HepG2 (cell line): ENCODE results near the gene PGC. TPM values are rescaled to one million over a fixed set of nuclear protein-coding genes. Genes with fewer than 3 reads are reported as not detected.
A peak's percentile ranks its signal among the peaks of the same experiment; 100 is the strongest.

Experiments used
- BCL6 ChIP-seq: IDR thresholded peaks from 2 replicates; pipeline ENCODE4 v1.6.1; 2016; ENCODE audit warnings: missing genetic modification reagents, missing compliant biosample characterization
- HOXA9 ChIP-seq: sonication (generic); formaldehyde crosslinking; IDR thresholded peaks from 2 replicates; pipeline ENCODE4 v1.8.1; 2022; ENCODE audit warnings: missing genetic modification reagents, mild to moderate bottlenecking, moderate library complexity, borderline replicate concordance
- IKZF4 ChIP-seq: sonication (generic); formaldehyde crosslinking; IDR thresholded peaks from 2 replicates; pipeline ENCODE4 v1.5.1; 2020; ENCODE audit warnings: borderline replicate concordance, mild to moderate bottlenecking, low read depth, missing genetic modification reagents; ENCODE audit errors: not compliant biosample characterization
- ISX ChIP-seq: sonication (generic); formaldehyde crosslinking; conservative IDR thresholded peaks from 2 replicates; pipeline ENCODE4 v1.5.0; 2020; ENCODE audit warnings: missing genetic modification reagents
- JUNB ChIP-seq: sonication (generic); formaldehyde crosslinking; IDR thresholded peaks from 2 replicates; pipeline ENCODE4 v1.8.0; 2022; ENCODE audit warnings: missing genetic modification reagents, mild to moderate bottlenecking, borderline replicate concordance
- KAT7 ChIP-seq: IDR thresholded peaks from 2 replicates; pipeline ENCODE4 v1.6.1; 2018; ENCODE audit warnings: borderline replicate concordance, missing compliant biosample characterization
- NR3C1 ChIP-seq: sonication (generic); formaldehyde crosslinking; IDR thresholded peaks from 2 replicates; pipeline ENCODE4 v1.4.0; 2020; ENCODE audit warnings: missing genetic modification reagents
- PHF5A ChIP-seq: IDR thresholded peaks from one replicate; pipeline ENCODE4 v1.6.1; 2018; ENCODE audit warnings: low read depth, missing genetic modification reagents; ENCODE audit not compliant: unreplicated experiment
- PPARG ChIP-seq: conservative IDR thresholded peaks from 2 replicates; pipeline ENCODE4 v1.6.1; 2016; ENCODE audit warnings: missing biosample characterization, missing genetic modification reagents
- RBM39 ChIP-seq: fragments of 200-400 bp; formaldehyde crosslinking; IDR thresholded peaks from one replicate; pipeline ENCODE4 v1.6.1; 2018; ENCODE audit warnings: antibody characterized with exemption, mild to moderate bottlenecking, low read depth, low read length; ENCODE audit not compliant: poor library complexity, severe bottlenecking
- ZFYVE20 ChIP-seq: sonication (generic); formaldehyde crosslinking; IDR thresholded peaks from 2 replicates; pipeline ENCODE4 v1.8.0; 2023; ENCODE audit warnings: low read depth, mild to moderate bottlenecking, moderate library complexity, missing genetic modification reagents, borderline replicate concordance
- ZNF430 ChIP-seq: sonication (generic); formaldehyde crosslinking; IDR thresholded peaks from 2 replicates; pipeline ENCODE4 v1.9.0; 2021; ENCODE audit warnings: mild to moderate bottlenecking, missing genetic modification reagents
- ZNF563 ChIP-seq: sonication (generic); formaldehyde crosslinking; IDR thresholded peaks from 2 replicates; pipeline ENCODE4 v1.8.0; 2022; ENCODE audit warnings: mild to moderate bottlenecking, moderate library complexity, missing genetic modification reagents
- ZNF646 ChIP-seq: sonication (generic); formaldehyde crosslinking; IDR thresholded peaks from 2 replicates; pipeline ENCODE4 v1.9.0; 2021; ENCODE audit warnings: mild to moderate bottlenecking, missing genetic modification reagents
- polyA plus RNA-seq, 8 experiments: library from polyadenylated mRNA; depleted of rRNA in 3 of 8; stranded (reverse) in 7 of 8; unstranded in 1 of 8; fragments of >200 nt; fragmentation: Illumina TruSeq in 4 of 8; extraction: Trizol in 4 of 8; gene quantifications; 2 replicates each; pipeline versions ENCODE4 v1.2.1 to v1.2.3, GENCODE V29; 2011 to 2016; ENCODE audit warnings: low read depth in 4 of 8, missing spikeins in 1 of 8, mixed read lengths in 1 of 8; ENCODE audit not compliant: insufficient read depth in 1 of 8
- total RNA-seq, 5 experiments: library from RNA; depleted of rRNA; stranded (reverse); fragments of >200 nt; fragmentation: Illumina TruSeq; extraction: Trizol; gene quantifications; 2 replicates each; pipeline ENCODE4 v1.2.3, GENCODE V29; 2016; ENCODE audit warnings: low read depth in 1 of 5
- TF ChIP-seq, protein P1 (sequence below): sonication (generic); formaldehyde crosslinking; IDR thresholded peaks from 2 replicates; pipeline ENCODE4 v1.8.0; 2022; ENCODE audit warnings: missing genetic modification reagents, mild to moderate bottlenecking, moderate library complexity, borderline replicate concordance
- TF ChIP-seq, protein P2 (sequence below): sonication (generic); formaldehyde crosslinking; IDR thresholded peaks from 2 replicates; pipeline ENCODE4 v1.5.0; 2020; ENCODE audit warnings: mild to moderate bottlenecking, missing genetic modification reagents, borderline replicate concordance
- TF ChIP-seq, protein P3 (sequence below): sonication (generic); formaldehyde crosslinking; IDR thresholded peaks from 2 replicates; pipeline ENCODE4 v1.8.1; 2023; ENCODE audit warnings: mild to moderate bottlenecking, missing genetic modification reagents, borderline replicate concordance

PGC gene
- total and polyA plus RNA-seq, 2 of the 13 experiments (the other 11 are each of a cell fraction or from before 2014, with no cell fraction given), result 426 to 502 TPM

GRCh38 chr6:41734666-41735426 is 12.4 kb downstream of the PGC start (continued):
- peak; percentile 73; the same call in 1 of the 2 replicates for TF ChIP-seq ZNF563 (CRISPR knock-in tag)
- TF ChIP-seq, protein P1, sequence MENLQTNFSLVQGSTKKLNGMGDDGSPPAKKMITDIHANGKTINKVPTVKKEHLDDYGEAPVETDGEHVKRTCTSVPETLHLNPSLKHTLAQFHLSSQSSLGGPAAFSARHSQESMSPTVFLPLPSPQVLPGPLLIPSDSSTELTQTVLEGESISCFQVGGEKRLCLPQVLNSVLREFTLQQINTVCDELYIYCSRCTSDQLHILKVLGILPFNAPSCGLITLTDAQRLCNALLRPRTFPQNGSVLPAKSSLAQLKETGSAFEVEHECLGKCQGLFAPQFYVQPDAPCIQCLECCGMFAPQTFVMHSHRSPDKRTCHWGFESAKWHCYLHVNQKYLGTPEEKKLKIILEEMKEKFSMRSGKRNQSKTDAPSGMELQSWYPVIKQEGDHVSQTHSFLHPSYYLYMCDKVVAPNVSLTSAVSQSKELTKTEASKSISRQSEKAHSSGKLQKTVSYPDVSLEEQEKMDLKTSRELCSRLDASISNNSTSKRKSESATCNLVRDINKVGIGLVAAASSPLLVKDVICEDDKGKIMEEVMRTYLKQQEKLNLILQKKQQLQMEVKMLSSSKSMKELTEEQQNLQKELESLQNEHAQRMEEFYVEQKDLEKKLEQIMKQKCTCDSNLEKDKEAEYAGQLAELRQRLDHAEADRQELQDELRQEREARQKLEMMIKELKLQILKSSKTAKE (CRISPR knock-in tag), result no peak
- TF ChIP-seq IKZF4 (CRISPR knock-in tag), result no peak
- TF ChIP-seq JUNB, result no peak
- TF ChIP-seq KAT7 (CRISPR knock-in tag), result 0 out of 2 replicates have a peak, but pooled peaks have one; percentile 16
- no peak for TF ChIP-seq PHF5A
- TF ChIP-seq ZNF430 (CRISPR knock-in tag), result peak; percentile 60; the same call in 1 of the 2 replicates
- no peak for TF ChIP-seq ZNF646
- TF ChIP-seq RBM39, result no peak
- no peak for TF ChIP-seq ZFYVE20 (CRISPR knock-in tag)
- 0 out of 2 replicates have a peak, but pooled peaks have one; percentile 15 for TF ChIP-seq PPARG (CRISPR knock-in tag)
- no peak for TF ChIP-seq NR3C1 (CRISPR knock-in tag)
- TF ChIP-seq BCL6 (CRISPR knock-in tag), result no peak; the same call in 1 of the 2 replicates
- no peak for TF ChIP-seq ISX (CRISPR knock-in tag)
- no peak for TF ChIP-seq HOXA9 (CRISPR knock-in tag)
- TF ChIP-seq, protein P2, sequence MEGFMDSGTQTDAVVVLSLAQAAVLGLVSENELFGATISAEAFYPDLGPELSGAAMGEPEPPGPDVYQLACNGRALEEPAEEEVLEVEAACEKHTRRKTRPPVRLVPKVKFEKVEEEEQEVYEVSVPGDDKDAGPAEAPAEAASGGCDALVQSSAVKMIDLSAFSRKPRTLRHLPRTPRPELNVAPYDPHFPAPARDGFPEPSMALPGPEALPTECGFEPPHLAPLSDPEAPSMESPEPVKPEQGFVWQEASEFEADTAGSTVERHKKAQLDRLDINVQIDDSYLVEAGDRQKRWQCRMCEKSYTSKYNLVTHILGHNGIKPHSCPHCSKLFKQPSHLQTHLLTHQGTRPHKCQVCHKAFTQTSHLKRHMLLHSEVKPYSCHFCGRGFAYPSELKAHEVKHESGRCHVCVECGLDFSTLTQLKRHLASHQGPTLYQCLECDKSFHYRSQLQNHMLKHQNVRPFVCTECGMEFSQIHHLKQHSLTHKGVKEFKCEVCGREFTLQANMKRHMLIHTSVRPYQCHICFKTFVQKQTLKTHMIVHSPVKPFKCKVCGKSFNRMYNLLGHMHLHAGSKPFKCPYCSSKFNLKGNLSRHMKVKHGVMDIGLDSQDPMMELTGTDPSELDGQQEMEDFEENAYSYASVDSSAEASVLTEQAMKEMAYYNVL, result no peak
- TF ChIP-seq, protein P3, sequence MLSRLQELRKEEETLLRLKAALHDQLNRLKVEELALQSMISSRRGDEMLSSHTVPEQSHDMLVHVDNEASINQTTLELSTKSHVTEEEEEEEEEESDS (CRISPR knock-in tag), result no peak
